DND-41 (cell line): ENCODE results near the gene CTSF.

Source experiments
- EZH2 ChIP-seq: IDR thresholded peaks from 3 replicates; pipeline ENCODE4 v1.6.1; 2012; ENCODE audit warnings: borderline replicate concordance, low read depth, mild to moderate bottlenecking, moderate library complexity, low read length, inconsistent platforms; ENCODE audit not compliant: severe bottlenecking
- TF ChIP-seq, protein P1 (sequence below): IDR thresholded peaks from 2 replicates; pipeline ENCODE4 v1.5.1; 2012; ENCODE audit warnings: borderline replicate concordance, low read length, moderate library complexity, mild to moderate bottlenecking; ENCODE audit not compliant: poor library complexity, severe bottlenecking; ENCODE audit errors: extremely low read depth

DNA sequence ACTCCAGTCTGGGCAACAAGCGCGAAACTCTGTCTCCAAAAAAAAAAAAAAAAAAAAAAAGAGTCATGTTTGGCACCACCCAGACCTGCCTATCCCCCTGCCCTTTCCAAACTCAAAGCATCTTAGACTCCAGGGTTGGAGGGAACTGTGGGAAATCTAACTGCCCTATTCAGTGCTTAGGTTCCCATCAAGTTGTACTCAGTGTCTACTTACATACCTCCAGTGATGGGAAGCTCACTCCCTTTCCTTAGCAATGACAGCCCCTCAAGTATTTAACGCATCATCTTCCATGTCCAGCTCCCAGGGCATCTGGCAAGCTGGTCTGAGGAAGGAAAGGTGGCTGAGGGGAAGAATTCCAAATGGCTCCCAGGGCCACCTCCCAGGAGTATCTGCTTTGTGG is 18.7 kb downstream of the CTSF start:
- TF ChIP-seq, protein P1, sequence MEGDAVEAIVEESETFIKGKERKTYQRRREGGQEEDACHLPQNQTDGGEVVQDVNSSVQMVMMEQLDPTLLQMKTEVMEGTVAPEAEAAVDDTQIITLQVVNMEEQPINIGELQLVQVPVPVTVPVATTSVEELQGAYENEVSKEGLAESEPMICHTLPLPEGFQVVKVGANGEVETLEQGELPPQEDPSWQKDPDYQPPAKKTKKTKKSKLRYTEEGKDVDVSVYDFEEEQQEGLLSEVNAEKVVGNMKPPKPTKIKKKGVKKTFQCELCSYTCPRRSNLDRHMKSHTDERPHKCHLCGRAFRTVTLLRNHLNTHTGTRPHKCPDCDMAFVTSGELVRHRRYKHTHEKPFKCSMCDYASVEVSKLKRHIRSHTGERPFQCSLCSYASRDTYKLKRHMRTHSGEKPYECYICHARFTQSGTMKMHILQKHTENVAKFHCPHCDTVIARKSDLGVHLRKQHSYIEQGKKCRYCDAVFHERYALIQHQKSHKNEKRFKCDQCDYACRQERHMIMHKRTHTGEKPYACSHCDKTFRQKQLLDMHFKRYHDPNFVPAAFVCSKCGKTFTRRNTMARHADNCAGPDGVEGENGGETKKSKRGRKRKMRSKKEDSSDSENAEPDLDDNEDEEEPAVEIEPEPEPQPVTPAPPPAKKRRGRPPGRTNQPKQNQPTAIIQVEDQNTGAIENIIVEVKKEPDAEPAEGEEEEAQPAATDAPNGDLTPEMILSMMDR = no peak
- no peak for TF ChIP-seq EZH2
